ENCODE measurements around the gene MRPS11. TPM values are rescaled to one million over a fixed set of nuclear protein-coding genes. Genes with fewer than 3 reads are reported as not detected.
A peak's percentile ranks its signal among the peaks of the same experiment; 100 is the strongest.
"Not testable (repeated sequence)": the region's sequence is repeated elsewhere in the genome, so short reads cannot be mapped to it uniquely, and the experiment has no call there.

Gene MRPS11
- total RNA-seq, 1 donor from 2014 or later, result 15.8 TPM

GRCh38 chr15:88430051-88430450 lies 37.5 kb upstream of the MRPS11 start:
- H3K9me3 ChIP-seq (ENCODE audit: low read depth), result no peaks in the 10 kb centered on the region
- H2AFZ ChIP-seq (replicated peaks), result no peak overlapping the region
- H3K27me3 Mint-ChIP-seq (ENCODE audit: insufficient read depth, low read depth), result peaks cover 4% of the 10 kb centered on the region
- H3K79me2 ChIP-seq (ENCODE audit: low read depth), result no peaks in the 10 kb centered on the region
- no peaks in the 10 kb centered on the region for H3K36me3 ChIP-seq
- H3K9ac ChIP-seq, result no peak overlapping the region
- H3K27ac ChIP-seq, result no peak overlapping the region
- no peaks in the 10 kb centered on the region for H3K36me3 Mint-ChIP-seq
- no peaks in the 10 kb centered on the region for H3K4me1 ChIP-seq
- DNase-seq (ENCODE audit: low spot score), result no peak
- TF ChIP-seq CTCF (IDR thresholded peaks at IDR 0.05) (no peak), EZH2 (IDR thresholded peaks at IDR 0.05) (no peak), EZH2phosphoT487 (IDR thresholded peaks at IDR 0.05) (no peak)
- H3K27me3 ChIP-seq, result peaks cover 21% of the 10 kb centered on the region
- H3K4me3 Mint-ChIP-seq, result no peak overlapping the region
- H3K4me3 ChIP-seq, result no peak overlapping the region
- no peak overlapping the region for H3K27ac Mint-ChIP-seq
- H3F3A ChIP-seq (ENCODE audit: low read depth), result no peaks in the 10 kb centered on the region
- no peaks in the 10 kb centered on the region for H4K20me1 ChIP-seq (ENCODE audit: low read depth)
- no peak overlapping the region for H3K4me2 ChIP-seq
- H3K9me3 Mint-ChIP-seq, result no peaks in the 10 kb centered on the region
- H3K4me1 Mint-ChIP-seq, result no peaks in the 10 kb centered on the region

DNA sequence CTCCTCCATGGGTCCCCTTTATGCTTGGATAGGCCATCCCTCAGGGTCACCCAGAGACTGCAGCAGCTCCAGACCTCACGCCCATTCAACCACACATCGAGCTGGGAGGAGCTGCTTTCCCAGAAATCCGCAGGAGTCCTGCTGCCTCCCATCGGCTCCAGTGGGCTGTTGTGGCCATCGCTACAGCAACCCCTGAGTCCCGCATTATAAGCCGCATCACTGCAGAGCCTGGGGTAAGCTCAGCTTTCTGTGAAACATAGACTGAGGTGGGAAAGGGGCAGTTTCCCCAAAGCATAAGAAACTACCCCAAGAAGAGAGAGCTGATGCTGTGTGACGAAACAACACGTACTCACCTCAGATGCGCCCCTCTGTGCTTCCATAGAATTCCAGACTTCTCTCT lies 36.1 kb upstream of the MRPS11 start:
- Histone ChIP-seq H3K4me2 (no peak overlapping the region), H3K36me3 (no peaks in the 10 kb centered on the region), H3K9me3 (ENCODE audit: low read depth) (no peaks in the 10 kb centered on the region), H2AFZ (replicated peaks) (no peak overlapping the region), H3K27ac (no peak overlapping the region), H3K27me3 (peaks cover 13% of the 10 kb centered on the region), H3K79me2 (ENCODE audit: low read depth) (no peaks in the 10 kb centered on the region), H3K9ac (no peak overlapping the region), H4K20me1 (ENCODE audit: low read depth) (no peaks in the 10 kb centered on the region), H3K4me3 (no peak overlapping the region), H3K4me1 (peaks cover 9% of the 10 kb centered on the region), H3F3A (ENCODE audit: low read depth) (no peaks in the 10 kb centered on the region)
- TF ChIP-seq EZH2 (IDR thresholded peaks at IDR 0.05), result no peak
- no peak for TF ChIP-seq CTCF (IDR thresholded peaks at IDR 0.05)
- no peak for TF ChIP-seq EZH2phosphoT487 (IDR thresholded peaks at IDR 0.05)
- no peak overlapping the region for H3K27ac Mint-ChIP-seq
- H3K36me3 Mint-ChIP-seq, result no peaks in the 10 kb centered on the region
- H3K4me3 Mint-ChIP-seq, result no peak overlapping the region
- peaks cover 11% of the 10 kb centered on the region for H3K4me1 Mint-ChIP-seq
- no peaks in the 10 kb centered on the region for H3K9me3 Mint-ChIP-seq
- peaks cover 7% of the 10 kb centered on the region for H3K27me3 Mint-ChIP-seq (ENCODE audit: insufficient read depth, low read depth)
- peak; percentile 15 for DNase-seq (ENCODE audit: low spot score)

GRCh38 chr15:88433046-88433685 lies 34.3 kb upstream of the MRPS11 start:
- Histone ChIP-seq H3K36me3 (no peaks in the 10 kb centered on the region), H2AFZ (replicated peaks) (no peak overlapping the region), H3K27ac (no peak overlapping the region), H3K27me3 (no peaks in the 10 kb centered on the region), H4K20me1 (ENCODE audit: low read depth) (no peaks in the 10 kb centered on the region), H3K9me3 (ENCODE audit: low read depth) (no peaks in the 10 kb centered on the region), H3K9ac (no peak overlapping the region), H3K4me2 (no peak overlapping the region), H3K4me1 (peaks cover 9% of the 10 kb centered on the region), H3K79me2 (ENCODE audit: low read depth) (no peaks in the 10 kb centered on the region), H3F3A (ENCODE audit: low read depth) (no peaks in the 10 kb centered on the region), H3K4me3 (no peak overlapping the region)
- TF ChIP-seq EZH2 (IDR thresholded peaks at IDR 0.05) (no peak), CTCF (IDR thresholded peaks at IDR 0.05) (no peak), EZH2phosphoT487 (IDR thresholded peaks at IDR 0.05) (no peak)
- no peak overlapping the region for H3K4me3 Mint-ChIP-seq
- no peaks in the 10 kb centered on the region for H3K9me3 Mint-ChIP-seq
- peaks cover 11% of the 10 kb centered on the region for H3K27me3 Mint-ChIP-seq (ENCODE audit: insufficient read depth, low read depth)
- no peak overlapping the region for H3K27ac Mint-ChIP-seq
- no peaks in the 10 kb centered on the region for H3K36me3 Mint-ChIP-seq
- H3K4me1 Mint-ChIP-seq, result peaks cover 16% of the 10 kb centered on the region
- no peak for DNase-seq (ENCODE audit: low spot score)

DNA sequence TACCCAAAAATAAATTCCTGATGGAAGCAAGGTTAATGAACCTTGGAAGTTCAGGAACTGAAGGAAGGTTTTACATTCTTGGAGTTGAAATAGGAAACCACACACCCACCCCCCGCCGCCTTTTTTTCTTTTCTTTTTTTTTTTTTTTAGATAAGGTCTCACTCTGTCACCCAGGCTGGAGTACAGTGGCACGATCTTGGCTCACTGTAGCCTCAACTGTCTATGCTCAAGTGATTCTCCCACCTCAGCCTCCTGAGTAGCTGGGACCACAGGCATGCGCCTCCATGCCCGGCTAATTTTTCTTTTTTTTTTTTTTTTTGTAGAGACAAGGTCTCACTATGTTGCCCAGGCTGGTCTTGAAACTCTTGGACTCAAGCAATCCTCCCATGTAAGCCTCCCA lies 33.4 kb upstream of the MRPS11 start:
- not testable (repeated sequence) for H3F3A ChIP-seq (ENCODE audit: low read depth); H3K9me3 ChIP-seq (ENCODE audit: low read depth); H3K36me3 Mint-ChIP-seq; H3K27ac ChIP-seq; H4K20me1 ChIP-seq (ENCODE audit: low read depth); H3K4me3 ChIP-seq; DNase-seq (ENCODE audit: low spot score); H3K4me2 ChIP-seq; H3K4me1 ChIP-seq; H3K4me3 Mint-ChIP-seq; H3K9me3 Mint-ChIP-seq; H2AFZ ChIP-seq (replicated peaks); H3K27me3 ChIP-seq; H3K27ac Mint-ChIP-seq; H3K79me2 ChIP-seq (ENCODE audit: low read depth); H3K36me3 ChIP-seq; H3K9ac ChIP-seq
- peaks cover 16% of the 10 kb centered on the region for H3K4me1 Mint-ChIP-seq
- peaks cover 11% of the 10 kb centered on the region for H3K27me3 Mint-ChIP-seq (ENCODE audit: insufficient read depth, low read depth)
